ENCODE data around the gene GGN. TPM values are rescaled to one million over a fixed set of nuclear protein-coding genes. Genes with fewer than 3 reads are reported as not detected.
"Not testable (repeated sequence)": the region's sequence is repeated elsewhere in the genome, so short reads cannot be mapped to it uniquely, and the experiment has no call there.

GGN gene
- total RNA-seq, 1 donor from 2014 or later = not detected

GRCh38 chr19:38413416-38413815 is 25.6 kb upstream of the GGN start:
- no peaks in the 10 kb centered on the region for H3K9me3 ChIP-seq
- H3K4me1 ChIP-seq = peaks cover 4% of the 10 kb centered on the region
- DNase-seq = no peak
- no peak overlapping the region for H3K4me3 ChIP-seq
- H3K27ac ChIP-seq = no peak overlapping the region
- no peak for TF ChIP-seq CTCF (IDR thresholded peaks at IDR 0.05)
- intact Hi-C loops (cut with DNase I) = no loop called here
- H3K27me3 ChIP-seq = no peaks in the 10 kb centered on the region
- H3K36me3 ChIP-seq = no peaks in the 10 kb centered on the region
- no peak for ATAC-seq

- no peak overlapping the region for H3K4me3 ChIP-seq
- intact Hi-C loops (cut with DNase I) = no loop called here
- ATAC-seq (no peak), DNase-seq (no peak)
- no peak overlapping the region for H3K27ac ChIP-seq
- H3K4me1 ChIP-seq = peaks cover 4% of the 10 kb centered on the region
- H3K27me3 ChIP-seq = no peaks in the 10 kb centered on the region
- no peaks in the 10 kb centered on the region for H3K36me3 ChIP-seq
- no peak for TF ChIP-seq CTCF (IDR thresholded peaks at IDR 0.05)
- no peaks in the 10 kb centered on the region for H3K9me3 ChIP-seq
Measured at GRCh38 chr19:38412961-38413360, 25.1 kb upstream of the GGN start.

GRCh38 chr19:38412491-38412890 is 24.7 kb upstream of the GGN start:
- peaks cover under 1% of the 10 kb centered on the region for H3K4me1 ChIP-seq
- H3K36me3 ChIP-seq = no peaks in the 10 kb centered on the region
- DNase-seq (no peak), ATAC-seq (no peak)
- TF ChIP-seq CTCF (IDR thresholded peaks at IDR 0.05) = no peak
- H3K27ac ChIP-seq = no peak overlapping the region
- no peak overlapping the region for H3K4me3 ChIP-seq
- no peaks in the 10 kb centered on the region for H3K9me3 ChIP-seq
- no peaks in the 10 kb centered on the region for H3K27me3 ChIP-seq
- intact Hi-C loops (cut with DNase I) = no loop called here

GRCh38 chr19:38411898-38412297 is 24.1 kb upstream of the GGN start:
- intact Hi-C loops (cut with DNase I); DNase-seq: not testable (repeated sequence)

GRCh38 chr19:38411041-38411712 is 23.3 kb upstream of the GGN start:
- Histone ChIP-seq H3K36me3 (peaks cover 13% of the 10 kb centered on the region), H3K27ac (no peak overlapping the region), H3K9me3 (no peaks in the 10 kb centered on the region), H3K27me3 (no peaks in the 10 kb centered on the region), H3K4me1 (no peaks in the 10 kb centered on the region), H3K4me3 (no peak overlapping the region)
- intact Hi-C loops (cut with DNase I) = no loop called here
- no peak for DNase-seq
- no peak for ATAC-seq
- no peak for TF ChIP-seq CTCF (IDR thresholded peaks at IDR 0.05)

More at GRCh38 chr19:38411898-38412297, 24.1 kb upstream of the GGN start:
- H3K36me3 ChIP-seq, ATAC-seq, H3K4me1 ChIP-seq, H3K27ac ChIP-seq, H3K27me3 ChIP-seq, H3K4me3 ChIP-seq, H3K9me3 ChIP-seq: not testable (repeated sequence)

- H3K4me3 ChIP-seq; ATAC-seq; H3K4me1 ChIP-seq; intact Hi-C loops (cut with DNase I); DNase-seq; H3K27me3 ChIP-seq; H3K9me3 ChIP-seq; H3K27ac ChIP-seq: not testable (repeated sequence)
- peaks cover 14% of the 10 kb centered on the region for H3K36me3 ChIP-seq
Measured at GRCh38 chr19:38410407-38410806, 22.6 kb upstream of the GGN start.
